ENCODE measurements around the gene ANKRD22.

DNA sequence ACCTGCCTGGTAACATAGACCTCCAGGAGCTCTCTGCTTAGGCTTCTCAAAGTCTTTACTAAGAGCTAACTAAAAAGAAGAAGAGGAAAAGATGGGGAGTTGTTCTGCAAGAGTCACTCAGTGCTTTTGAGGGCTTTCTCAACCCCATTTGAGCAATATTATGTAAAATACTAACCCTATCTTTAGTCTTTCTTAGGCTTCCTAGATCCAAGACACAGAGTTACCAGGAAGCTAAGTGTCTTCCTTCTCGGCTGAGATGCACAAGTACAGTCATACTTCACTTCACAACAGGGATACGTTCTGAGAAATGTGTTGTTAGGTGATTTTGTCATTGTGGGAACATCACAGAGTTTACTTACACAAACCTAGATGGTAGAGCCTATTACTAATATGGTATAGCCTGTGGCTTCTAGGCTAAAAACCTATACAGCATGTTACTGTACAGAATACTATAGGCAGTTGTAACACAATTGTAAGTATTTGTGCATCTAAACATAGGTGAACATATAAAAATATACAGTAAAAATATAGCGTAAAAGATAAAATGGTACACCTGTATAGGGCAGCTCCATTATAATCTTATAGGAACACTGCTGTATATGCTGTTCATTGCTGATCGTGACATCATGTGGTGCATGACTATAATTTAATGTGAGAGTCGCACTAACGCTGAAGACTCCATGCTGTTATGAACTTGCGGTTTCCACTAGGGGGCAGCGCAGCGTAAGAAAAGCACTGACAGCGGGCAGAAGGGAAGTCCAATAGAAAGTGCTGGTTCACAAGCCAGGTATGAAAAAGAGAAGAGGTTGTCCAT lies 16.3 kb downstream of the ANKRD22 start:
- TF ChIP-seq, protein P1, sequence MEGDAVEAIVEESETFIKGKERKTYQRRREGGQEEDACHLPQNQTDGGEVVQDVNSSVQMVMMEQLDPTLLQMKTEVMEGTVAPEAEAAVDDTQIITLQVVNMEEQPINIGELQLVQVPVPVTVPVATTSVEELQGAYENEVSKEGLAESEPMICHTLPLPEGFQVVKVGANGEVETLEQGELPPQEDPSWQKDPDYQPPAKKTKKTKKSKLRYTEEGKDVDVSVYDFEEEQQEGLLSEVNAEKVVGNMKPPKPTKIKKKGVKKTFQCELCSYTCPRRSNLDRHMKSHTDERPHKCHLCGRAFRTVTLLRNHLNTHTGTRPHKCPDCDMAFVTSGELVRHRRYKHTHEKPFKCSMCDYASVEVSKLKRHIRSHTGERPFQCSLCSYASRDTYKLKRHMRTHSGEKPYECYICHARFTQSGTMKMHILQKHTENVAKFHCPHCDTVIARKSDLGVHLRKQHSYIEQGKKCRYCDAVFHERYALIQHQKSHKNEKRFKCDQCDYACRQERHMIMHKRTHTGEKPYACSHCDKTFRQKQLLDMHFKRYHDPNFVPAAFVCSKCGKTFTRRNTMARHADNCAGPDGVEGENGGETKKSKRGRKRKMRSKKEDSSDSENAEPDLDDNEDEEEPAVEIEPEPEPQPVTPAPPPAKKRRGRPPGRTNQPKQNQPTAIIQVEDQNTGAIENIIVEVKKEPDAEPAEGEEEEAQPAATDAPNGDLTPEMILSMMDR (IDR thresholded peaks at IDR 0.05), result peak; percentile 76 to 93 (median 85)
- no peak for TF ChIP-seq POLR2A (IDR thresholded peaks at IDR 0.05)

Data from gastroesophageal sphincter (tissue), 3 donors.